ENCODE data around the gene PIGV. TPM values are rescaled to one million over a fixed set of nuclear protein-coding genes. Genes with fewer than 3 reads are reported as not detected.

Gene PIGV
- total and polyA plus RNA-seq, 4 experiments from 2014 or later, result 7.9 to 18.2 (median 15.4) TPM

DNA sequence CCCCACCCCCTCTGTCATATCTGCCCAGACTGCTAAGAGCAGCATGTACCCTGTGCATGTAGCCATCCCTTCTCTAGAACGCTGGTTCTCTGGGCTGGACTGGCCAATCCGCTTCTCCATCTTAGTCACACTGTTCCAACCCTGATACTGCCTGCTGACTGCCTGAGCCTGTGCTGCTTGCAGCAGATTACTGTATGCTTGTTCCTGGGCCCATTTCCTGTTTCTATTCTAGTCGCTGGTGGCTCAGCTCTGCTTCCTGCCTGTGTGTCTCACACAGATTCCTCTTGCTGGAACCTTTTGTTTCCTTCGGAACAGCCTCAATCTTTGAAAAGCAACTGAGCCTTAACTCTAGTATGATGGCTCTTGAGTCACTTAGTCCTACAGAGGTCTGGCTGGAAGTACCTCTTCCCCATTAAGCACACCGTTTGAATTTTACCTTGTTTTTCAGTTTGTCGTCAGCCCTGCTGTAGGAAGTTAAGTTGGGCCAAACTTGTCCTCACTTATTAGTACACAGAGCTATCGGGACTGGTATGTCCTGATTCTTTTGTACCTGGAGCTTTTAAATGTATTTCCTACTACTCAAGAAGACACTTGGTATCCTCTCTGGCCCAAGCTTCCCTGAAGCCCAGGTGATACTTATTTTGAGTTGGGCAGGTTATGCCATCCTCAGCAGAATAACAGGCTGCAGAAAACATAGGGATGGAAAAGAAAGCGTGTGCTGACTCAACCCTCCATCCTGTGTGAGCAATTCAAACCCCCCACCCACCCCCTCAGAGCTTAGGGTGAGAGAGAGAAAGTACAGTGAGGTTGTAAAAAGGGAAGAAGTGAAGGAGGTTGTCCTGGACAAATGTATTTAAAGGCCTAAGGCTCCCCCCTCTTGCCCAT lies 43.4 kb upstream of the PIGV start:
- Mint-ChIP-seq H3K4me1 (peaks cover 66 to 93% (median 79%) of the 10 kb centered on the region in 4 donors), H3K36me3 (peaks cover 29 to 57% of the 10 kb centered on the region in 2 donors), H3K27ac (peak overlapping the region; percentile 90 to 98 (median 93)), H3K9me3 (no peaks in the 10 kb centered on the region), H3K4me3 (peak overlapping the region; percentile 5 to 90 (median 79)), H3K27me3 (no peaks in the 10 kb centered on the region)
- Histone ChIP-seq H3K27ac (ENCODE audit: low read depth, low read length) (peak overlapping the region; percentile 70), H3K9me3 (ENCODE audit: control insufficient read depth in 1 of 2, low read length in 2 of 2) (no peaks in the 10 kb centered on the region), H3K36me3 (ENCODE audit: insufficient read depth, low read length) (peaks cover 21% of the 10 kb centered on the region), H3K4me3 (ENCODE audit: low read length in 2 of 2) (peak overlapping the region in 1 of 2 donors; percentile 41), H3K27me3 (ENCODE audit: insufficient read depth, low read length) (no peaks in the 10 kb centered on the region), H3K4me1 (ENCODE audit: insufficient read depth, low read length) (peaks cover 95% of the 10 kb centered on the region)
- intact Hi-C loops (cut with micrococcal nuclease), result loop anchor here (1.0 kb wide), 2 partner anchors 43 to 49 kb away; partner anchors contain the start of gene PIGV
- POLR2A ChIA-PET (ENCODE audit: partially characterized antibody), result interaction anchor here (0.5 to 11.2 kb wide), 21 partner anchors 11 to 600 kb away, joined by 3 to 307 read pairs (median 5); partner anchors contain the start of genes ARID1A, CD52, GPATCH3 and HMGN2
- CTCF ChIA-PET (ENCODE audit: partially characterized antibody), result interaction anchor here (0.6 to 4.7 kb wide), 16 partner anchors 15 to 244 kb away, joined by 3 to 27 read pairs (median 4); partner anchors contain the start of gene PIGV
- peak; percentile 81 to 93 (median 88) for DNase-seq

DNA sequence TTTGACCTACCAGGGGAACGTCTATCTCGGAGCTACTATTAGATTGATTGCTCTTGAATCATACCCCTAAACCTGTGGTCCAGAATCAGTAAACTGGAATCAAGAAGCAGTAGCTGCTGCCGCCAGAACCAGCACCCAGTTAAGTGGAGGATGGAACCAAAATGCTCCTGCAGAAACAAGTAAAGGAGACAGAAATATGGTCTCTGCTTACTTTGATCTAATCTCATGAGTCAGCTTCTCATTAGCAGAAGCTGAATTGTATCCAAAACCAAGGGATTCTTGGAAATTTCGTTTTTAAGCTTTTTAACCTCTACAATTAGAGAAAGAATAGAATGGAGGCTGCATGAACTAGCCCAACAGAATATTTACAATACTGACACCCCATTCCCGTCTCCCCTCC lies 42.6 kb upstream of the PIGV start:
- ChIA-PET CTCF (ENCODE audit: partially characterized antibody) (interaction anchor here (0.6 to 4.7 kb wide), 12 partner anchors 16 to 143 kb away, joined by 3 to 27 read pairs (median 4); partner anchors contain the start of gene PIGV), POLR2A (ENCODE audit: partially characterized antibody) (interaction anchor here (0.9 to 11.2 kb wide), 12 partner anchors 10 to 599 kb away, joined by 3 to 307 read pairs (median 6); partner anchors contain the start of genes ARID1A, CD52, HMGN2 and PIGV)
- H3K4me1 Mint-ChIP-seq, result peaks cover 64 to 93% (median 78%) of the 10 kb centered on the region in 4 donors
- H3K4me3 ChIP-seq (ENCODE audit: low read length in 2 of 2), result peak overlapping the region in 1 of 2 donors; percentile 41
- no peaks in the 10 kb centered on the region for H3K9me3 Mint-ChIP-seq
- peaks cover 24% of the 10 kb centered on the region for H3K36me3 ChIP-seq (ENCODE audit: insufficient read depth, low read length)
- H3K27me3 Mint-ChIP-seq, result no peaks in the 10 kb centered on the region
- H3K27ac ChIP-seq (ENCODE audit: low read depth, low read length), result peak overlapping the region; percentile 70
- H3K4me3 Mint-ChIP-seq, result peak overlapping the region in 4 of 8 donors; percentile 47 to 90 (median 76)
- H3K27me3 ChIP-seq (ENCODE audit: insufficient read depth, low read length), result no peaks in the 10 kb centered on the region
- H3K36me3 Mint-ChIP-seq, result peaks cover 29 to 59% of the 10 kb centered on the region in 2 donors
- DNase-seq, result no peak
- intact Hi-C loops (cut with micrococcal nuclease), result no loop called here
- no peaks in the 10 kb centered on the region for H3K9me3 ChIP-seq (ENCODE audit: control insufficient read depth in 1 of 2, low read length in 2 of 2)
- H3K27ac Mint-ChIP-seq, result peak overlapping the region; percentile 90 to 98 (median 93)
- peaks cover 95% of the 10 kb centered on the region for H3K4me1 ChIP-seq (ENCODE audit: insufficient read depth, low read length)

DNA sequence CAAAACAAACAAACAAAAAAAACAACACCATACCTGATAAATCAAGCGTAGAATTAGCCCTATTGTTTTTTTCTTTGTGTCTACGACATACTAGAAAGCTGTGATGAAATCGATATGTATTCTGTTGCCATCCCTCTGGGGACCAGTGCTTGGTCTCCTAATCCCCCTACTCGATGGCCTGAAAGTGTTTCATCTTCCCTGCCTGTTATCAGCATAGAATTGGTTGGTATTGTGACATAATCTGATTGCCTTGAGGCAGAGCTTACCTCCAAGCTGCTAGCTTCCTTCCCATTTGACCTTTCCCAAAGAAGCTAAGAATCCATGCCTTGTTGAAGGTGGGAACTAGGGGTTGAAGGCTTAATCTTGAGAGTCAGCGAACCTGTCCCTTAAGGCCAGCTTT lies 40.7 kb upstream of the PIGV start:
- POLR2A ChIA-PET (ENCODE audit: partially characterized antibody), result interaction anchor here (1.0 to 11.2 kb wide), 6 partner anchors 7 to 49 kb away, joined by 3 to 307 read pairs (median 4); partner anchors contain the start of genes ARID1A and PIGV
- Histone ChIP-seq H3K4me3 (ENCODE audit: low read length in 2 of 2) (no peak overlapping the region), H3K9me3 (ENCODE audit: control insufficient read depth in 1 of 2, low read length in 2 of 2) (no peaks in the 10 kb centered on the region), H3K27ac (ENCODE audit: low read depth, low read length) (no peak overlapping the region), H3K4me1 (ENCODE audit: insufficient read depth, low read length) (peaks cover 93% of the 10 kb centered on the region), H3K36me3 (ENCODE audit: insufficient read depth, low read length) (peaks cover 23% of the 10 kb centered on the region), H3K27me3 (ENCODE audit: insufficient read depth, low read length) (no peaks in the 10 kb centered on the region)
- peaks cover 23 to 53% of the 10 kb centered on the region in 2 donors for H3K36me3 Mint-ChIP-seq
- no peak for DNase-seq
- H3K4me1 Mint-ChIP-seq, result peaks cover 61 to 94% (median 77%) of the 10 kb centered on the region in 4 donors
- H3K27me3 Mint-ChIP-seq, result no peaks in the 10 kb centered on the region
- peak overlapping the region in 6 of 7 donors; percentile 52 to 82 (median 78) for H3K27ac Mint-ChIP-seq
- no peak overlapping the region for H3K4me3 Mint-ChIP-seq
- CTCF ChIA-PET (ENCODE audit: partially characterized antibody), result interaction anchor here (1.0 to 4.7 kb wide), 5 partner anchors 22 to 145 kb away, joined by 3 to 27 read pairs (median 3); partner anchors contain the start of gene PIGV
- H3K9me3 Mint-ChIP-seq, result no peaks in the 10 kb centered on the region
- intact Hi-C loops (cut with micrococcal nuclease), result no loop called here

DNA sequence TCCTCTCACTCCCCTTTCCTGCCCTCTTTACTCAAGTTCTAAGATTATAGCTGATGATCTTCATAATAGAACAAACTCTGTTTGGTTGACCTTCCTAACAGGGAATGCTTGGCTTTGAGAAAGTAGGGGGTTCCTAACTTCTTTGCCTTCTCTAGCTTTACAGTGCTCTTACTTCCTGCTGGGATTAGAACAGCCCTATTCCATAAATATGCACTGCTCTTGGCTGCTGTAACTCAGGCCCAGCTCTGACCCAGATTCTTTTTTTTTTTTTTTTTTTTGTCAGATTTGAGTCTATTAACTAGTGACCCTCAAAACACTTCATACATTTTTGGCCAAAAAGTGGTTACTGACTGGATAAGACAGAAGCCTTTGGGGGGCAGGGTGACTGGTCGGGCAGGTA lies 39.4 kb upstream of the PIGV start:
- ChIA-PET POLR2A (ENCODE audit: partially characterized antibody) (interaction anchor here (0.7 to 11.2 kb wide), 4 partner anchors 16 to 1803 kb away, joined by 3 to 307 read pairs (median 4); partner anchors contain the start of gene ARID1A), CTCF (ENCODE audit: partially characterized antibody) (interaction anchor here (1.6 to 4.7 kb wide), 2 partner anchors 41 to 71 kb away, joined by 7 to 27 read pairs; partner anchors contain the start of gene PIGV)
- H3K27ac ChIP-seq (ENCODE audit: low read depth, low read length), result no peak overlapping the region
- peaks cover 33% of the 10 kb centered on the region for H3K36me3 ChIP-seq (ENCODE audit: insufficient read depth, low read length)
- H3K27me3 ChIP-seq (ENCODE audit: insufficient read depth, low read length), result no peaks in the 10 kb centered on the region
- no peaks in the 10 kb centered on the region for H3K9me3 ChIP-seq (ENCODE audit: control insufficient read depth in 1 of 2, low read length in 2 of 2)
- peaks cover 62 to 95% (median 78%) of the 10 kb centered on the region in 4 donors for H3K4me1 Mint-ChIP-seq
- H3K4me3 Mint-ChIP-seq, result peak overlapping the region in 3 of 8 donors; percentile 1 to 62 (median 25)
- peaks cover 27 to 60% of the 10 kb centered on the region in 2 donors for H3K36me3 Mint-ChIP-seq
- H3K9me3 Mint-ChIP-seq, result no peaks in the 10 kb centered on the region
- peaks cover 90% of the 10 kb centered on the region for H3K4me1 ChIP-seq (ENCODE audit: insufficient read depth, low read length)
- no peak overlapping the region for H3K4me3 ChIP-seq (ENCODE audit: low read length in 2 of 2)
- no peaks in the 10 kb centered on the region for H3K27me3 Mint-ChIP-seq
- DNase-seq, result no peak
- intact Hi-C loops (cut with micrococcal nuclease), result no loop called here
- peak overlapping the region in 6 of 7 donors; percentile 57 to 80 (median 62) for H3K27ac Mint-ChIP-seq

DNA sequence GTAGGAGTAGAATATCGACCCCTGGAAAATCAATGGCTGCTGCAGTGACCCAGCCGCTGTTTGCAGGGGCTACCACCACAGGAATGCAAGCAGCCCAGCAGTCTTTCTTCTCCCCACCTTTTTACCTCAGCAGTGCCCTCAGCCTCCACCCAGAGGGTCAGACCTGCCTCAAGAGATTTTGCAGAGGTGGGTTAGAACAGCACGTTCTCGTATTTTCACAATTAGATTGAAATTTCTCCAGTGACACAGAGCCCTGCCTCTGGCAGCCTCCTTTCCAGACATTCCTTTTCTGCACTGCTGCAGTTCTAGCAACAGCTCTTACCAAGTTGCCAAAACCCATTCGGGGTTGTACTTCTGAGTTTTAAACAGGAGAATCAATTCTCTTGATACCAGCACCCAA lies 38.3 kb upstream of the PIGV start:
- no peaks in the 10 kb centered on the region for H3K27me3 ChIP-seq (ENCODE audit: insufficient read depth, low read length)
- H3K27ac Mint-ChIP-seq, result peak overlapping the region; percentile 29 to 79 (median 68)
- peaks cover 90% of the 10 kb centered on the region for H3K4me1 ChIP-seq (ENCODE audit: insufficient read depth, low read length)
- peaks cover 30 to 63% of the 10 kb centered on the region in 2 donors for H3K36me3 Mint-ChIP-seq
- H3K27me3 Mint-ChIP-seq, result no peaks in the 10 kb centered on the region
- ChIA-PET CTCF (ENCODE audit: partially characterized antibody) (interaction anchor here (2.1 kb wide), 1 partner anchor 51 kb away, joined by 7 read pairs; no protein-coding TSS in a partner anchor), POLR2A (ENCODE audit: partially characterized antibody) (interaction anchor here (1.2 kb wide), 1 partner anchor 53 kb away, joined by 3 read pairs; no protein-coding TSS in a partner anchor)
- peaks cover 57 to 95% (median 75%) of the 10 kb centered on the region in 4 donors for H3K4me1 Mint-ChIP-seq
- H3K4me3 ChIP-seq (ENCODE audit: low read length in 2 of 2), result no peak overlapping the region
- H3K4me3 Mint-ChIP-seq, result peak overlapping the region in 1 of 8 donors; percentile 15
- H3K9me3 Mint-ChIP-seq, result no peaks in the 10 kb centered on the region
- intact Hi-C loops (cut with micrococcal nuclease), result no loop called here
- H3K36me3 ChIP-seq (ENCODE audit: insufficient read depth, low read length), result peaks cover 36% of the 10 kb centered on the region
- H3K9me3 ChIP-seq (ENCODE audit: control insufficient read depth in 1 of 2, low read length in 2 of 2), result no peaks in the 10 kb centered on the region
- H3K27ac ChIP-seq (ENCODE audit: low read depth, low read length), result no peak overlapping the region
- DNase-seq, result no peak

DNA sequence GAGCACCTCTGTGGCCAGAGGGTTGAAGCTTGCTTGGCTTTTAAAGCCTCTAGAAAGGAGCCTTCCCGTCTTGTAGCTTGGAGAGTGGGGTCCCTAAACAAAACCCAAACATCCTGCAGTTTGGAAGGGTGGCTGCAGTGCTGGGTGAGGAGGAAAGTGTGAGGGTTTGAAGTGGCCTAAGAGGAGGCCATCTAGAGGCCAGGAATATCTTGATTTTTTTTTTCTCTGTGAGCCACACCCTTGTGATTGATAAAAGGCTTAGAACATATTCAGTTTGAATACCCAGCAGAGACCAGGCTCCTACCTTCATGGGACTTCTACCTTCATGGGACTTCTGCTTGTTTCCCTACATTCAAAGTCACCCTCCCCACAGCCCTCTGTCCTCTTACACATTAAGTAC lies 37.3 kb upstream of the PIGV start:
- Mint-ChIP-seq H3K9me3 (no peaks in the 10 kb centered on the region), H3K27me3 (no peaks in the 10 kb centered on the region), H3K4me1 (peaks cover 50 to 92% (median 70%) of the 10 kb centered on the region in 4 donors), H3K4me3 (peak overlapping the region in 3 of 8 donors; percentile 15 to 60 (median 26)), H3K27ac (peak overlapping the region in 6 of 7 donors; percentile 64 to 88 (median 70)), H3K36me3 (peaks cover 30 to 65% of the 10 kb centered on the region in 2 donors)
- DNase-seq, result no peak
- Histone ChIP-seq H3K4me1 (ENCODE audit: insufficient read depth, low read length) (peaks cover 84% of the 10 kb centered on the region), H3K36me3 (ENCODE audit: insufficient read depth, low read length) (peaks cover 39% of the 10 kb centered on the region), H3K9me3 (ENCODE audit: control insufficient read depth in 1 of 2, low read length in 2 of 2) (no peaks in the 10 kb centered on the region), H3K27me3 (ENCODE audit: insufficient read depth, low read length) (no peaks in the 10 kb centered on the region), H3K27ac (ENCODE audit: low read depth, low read length) (peak overlapping the region; percentile 13), H3K4me3 (ENCODE audit: low read length in 2 of 2) (no peak overlapping the region)
- ChIA-PET POLR2A (ENCODE audit: partially characterized antibody) (interaction anchor here (1.2 kb wide), 1 partner anchor 54 kb away, joined by 3 read pairs; no protein-coding TSS in a partner anchor), CTCF (ENCODE audit: partially characterized antibody) (interaction anchor here (2.1 kb wide), 1 partner anchor 52 kb away, joined by 7 read pairs; no protein-coding TSS in a partner anchor)
- intact Hi-C loops (cut with micrococcal nuclease), result no loop called here
